ENCODE measurements around the gene IDUA.

Gene IDUA

DNA sequence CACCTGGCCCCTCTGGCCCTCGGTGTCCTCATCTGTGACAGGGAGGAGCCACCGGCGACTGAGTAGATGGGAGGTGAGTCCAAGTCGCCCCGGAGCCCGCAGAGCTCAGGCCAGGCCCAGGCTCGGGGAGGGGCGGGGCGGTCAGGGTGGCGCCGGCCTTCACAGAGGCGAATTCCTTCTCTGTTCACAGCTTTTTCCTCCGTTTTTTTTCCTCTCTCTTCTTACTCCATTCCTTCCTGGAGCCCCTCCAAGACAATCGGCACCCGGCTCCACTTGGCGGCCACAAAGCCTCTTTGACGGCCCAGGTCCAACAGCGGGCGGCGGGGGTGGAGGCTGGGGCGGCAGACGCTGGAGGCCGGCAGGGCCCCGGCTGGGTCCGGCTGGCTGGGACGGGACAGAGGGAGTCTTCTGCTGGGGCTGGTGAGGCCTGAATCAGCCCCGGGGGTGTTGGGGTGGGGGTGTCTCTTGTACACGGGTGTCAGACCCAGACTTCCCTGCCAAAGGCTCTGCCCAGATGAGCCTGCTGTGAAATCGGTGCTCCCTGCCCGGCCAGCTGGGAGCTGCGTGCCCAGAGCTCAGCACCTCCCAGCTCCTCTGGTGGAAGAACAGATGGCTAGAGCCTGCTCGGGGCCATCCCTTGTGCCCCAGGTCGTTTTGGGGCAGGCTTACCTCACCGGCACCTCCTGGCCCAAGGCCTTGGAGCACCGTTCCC, 47.2 kb downstream of the IDUA start:
- DNase-seq, result no peak

DNA sequence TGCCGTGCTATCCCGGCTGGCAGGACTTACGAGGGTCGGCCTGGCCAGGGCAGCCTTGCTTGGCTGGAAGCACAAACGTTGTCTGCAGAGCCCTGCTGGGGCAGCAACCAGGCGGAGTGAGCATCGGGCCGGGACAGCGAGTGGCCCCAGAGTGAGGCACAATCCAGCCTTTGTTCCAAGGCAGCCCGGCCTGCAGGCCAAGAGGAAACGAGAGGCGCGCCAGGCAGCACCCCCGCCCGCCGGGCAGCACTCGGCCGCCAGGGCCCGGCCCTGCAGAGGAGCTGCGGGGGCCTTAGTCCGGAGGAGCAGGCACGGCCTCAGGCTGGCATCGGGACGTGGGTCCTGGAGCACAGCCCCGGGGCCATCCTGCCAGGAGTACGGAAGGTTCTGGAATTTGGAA, 48.7 kb downstream of the IDUA start:
- no peak for DNase-seq

GRCh38 chr4:1036095-1036494, 49.3 kb downstream of the IDUA start:
- no peak for DNase-seq

DNA sequence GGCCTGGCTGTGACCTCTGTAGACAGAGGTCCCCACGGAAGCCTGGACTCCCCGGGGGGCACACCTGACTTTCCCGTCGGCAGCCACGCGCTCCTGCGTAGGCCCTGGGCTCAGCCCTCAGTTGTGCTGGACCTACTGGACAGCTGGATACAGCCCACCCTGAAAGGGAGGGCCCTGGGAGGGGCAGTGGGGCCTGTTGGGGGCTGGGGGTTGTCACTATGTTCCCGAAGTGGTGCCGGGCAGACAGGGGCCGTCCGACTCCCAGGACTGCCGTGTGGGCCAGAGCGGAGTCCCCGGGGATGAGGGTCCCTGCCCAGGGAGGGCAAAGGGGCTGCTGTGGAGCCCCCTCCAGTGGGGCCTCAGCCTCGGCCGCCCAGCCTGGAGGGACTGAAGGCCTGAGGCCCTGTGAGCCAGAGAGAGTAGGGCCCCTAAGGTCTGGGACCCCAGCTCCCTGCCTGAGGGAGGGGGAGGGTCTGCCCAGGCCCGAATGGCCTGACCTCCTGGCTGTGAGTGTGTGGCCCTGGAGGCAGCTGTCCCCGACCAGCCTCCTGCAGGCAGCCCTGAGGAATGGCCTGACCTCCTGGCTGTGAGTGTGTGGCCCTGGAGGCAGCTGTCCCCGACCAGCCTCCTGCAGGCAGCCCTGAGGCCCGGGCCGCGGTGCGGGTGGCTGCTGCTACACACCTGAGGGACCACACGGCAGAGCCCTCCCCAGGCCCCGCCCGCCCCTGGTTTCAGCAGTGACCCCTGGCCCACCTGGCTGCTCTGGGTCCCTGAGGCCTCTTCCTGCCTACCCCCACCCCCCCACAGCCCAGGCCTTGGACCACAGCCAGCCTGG, 50.3 kb downstream of the IDUA start:
- DNase-seq, result no peak

DNA sequence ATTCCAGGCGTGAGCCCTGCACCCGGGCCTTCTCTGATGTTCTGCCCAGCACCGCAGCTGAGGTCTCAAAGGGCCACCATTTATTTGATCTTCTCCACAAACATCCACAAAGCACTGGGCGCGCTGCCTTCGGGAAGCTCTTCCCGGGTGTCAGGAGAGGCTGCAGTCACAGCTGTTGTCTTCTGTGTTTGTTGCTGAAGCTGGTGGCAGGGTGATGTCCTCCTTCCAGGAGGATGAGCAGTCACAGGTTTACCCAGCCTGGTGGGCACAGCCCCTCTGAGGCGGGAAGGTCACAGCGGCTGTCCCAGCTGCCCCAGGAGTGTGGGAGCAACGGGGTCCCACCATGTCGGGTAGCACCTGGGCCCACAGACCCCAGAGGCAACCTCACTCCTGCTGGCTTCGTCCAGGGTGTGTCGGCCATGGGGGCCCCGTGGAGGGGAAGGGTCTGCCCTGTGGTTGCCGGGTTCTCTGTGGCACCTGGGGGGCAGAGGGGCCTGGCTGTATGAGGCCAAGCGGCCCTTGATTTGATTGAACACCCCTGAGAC, 52.2 kb downstream of the IDUA start:
- DNase-seq, result no peak

DNA sequence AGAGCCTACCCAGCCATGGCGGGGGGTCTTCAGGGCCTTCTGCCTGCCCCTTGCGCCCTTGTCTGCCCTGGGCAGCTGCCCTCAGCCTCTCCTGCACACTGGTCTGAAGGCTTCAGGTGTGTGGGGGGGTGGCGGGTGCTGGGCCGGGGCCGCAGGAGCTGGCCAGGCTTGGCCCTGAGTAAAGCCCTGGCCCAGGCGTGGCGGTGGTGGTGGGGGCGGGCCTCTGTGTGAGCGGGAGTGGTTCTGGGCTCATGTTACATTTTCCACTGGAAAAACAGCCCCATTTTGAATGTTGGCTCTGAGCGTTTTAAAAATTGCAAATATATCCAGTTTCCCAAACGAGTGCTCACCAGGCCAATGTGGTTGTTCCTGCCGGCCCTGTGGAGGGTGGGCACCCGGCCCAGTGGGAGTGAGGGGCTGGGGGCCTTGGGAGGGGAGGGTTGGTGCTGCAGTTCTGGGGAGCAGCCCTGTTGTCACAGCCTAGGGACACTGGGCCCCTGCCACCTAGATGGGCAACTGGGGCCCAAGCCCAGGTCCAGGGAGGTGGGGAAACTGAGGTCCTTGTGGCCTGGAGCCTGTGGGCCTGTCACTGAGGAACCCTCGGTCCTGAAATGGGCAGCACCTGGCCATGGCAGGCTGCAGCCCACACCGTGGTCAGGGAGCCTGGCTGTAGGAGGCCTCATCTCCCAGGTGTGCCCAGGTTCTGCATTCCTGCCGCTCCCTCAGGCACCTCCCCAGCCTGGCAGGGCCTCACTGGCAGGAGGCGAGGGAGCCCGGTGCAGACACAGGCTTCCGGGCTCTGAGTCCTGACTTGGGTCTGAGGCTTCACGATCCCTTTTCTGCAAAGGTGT, 52.9 kb downstream of the IDUA start:
- DNase-seq, result no peak

DNA sequence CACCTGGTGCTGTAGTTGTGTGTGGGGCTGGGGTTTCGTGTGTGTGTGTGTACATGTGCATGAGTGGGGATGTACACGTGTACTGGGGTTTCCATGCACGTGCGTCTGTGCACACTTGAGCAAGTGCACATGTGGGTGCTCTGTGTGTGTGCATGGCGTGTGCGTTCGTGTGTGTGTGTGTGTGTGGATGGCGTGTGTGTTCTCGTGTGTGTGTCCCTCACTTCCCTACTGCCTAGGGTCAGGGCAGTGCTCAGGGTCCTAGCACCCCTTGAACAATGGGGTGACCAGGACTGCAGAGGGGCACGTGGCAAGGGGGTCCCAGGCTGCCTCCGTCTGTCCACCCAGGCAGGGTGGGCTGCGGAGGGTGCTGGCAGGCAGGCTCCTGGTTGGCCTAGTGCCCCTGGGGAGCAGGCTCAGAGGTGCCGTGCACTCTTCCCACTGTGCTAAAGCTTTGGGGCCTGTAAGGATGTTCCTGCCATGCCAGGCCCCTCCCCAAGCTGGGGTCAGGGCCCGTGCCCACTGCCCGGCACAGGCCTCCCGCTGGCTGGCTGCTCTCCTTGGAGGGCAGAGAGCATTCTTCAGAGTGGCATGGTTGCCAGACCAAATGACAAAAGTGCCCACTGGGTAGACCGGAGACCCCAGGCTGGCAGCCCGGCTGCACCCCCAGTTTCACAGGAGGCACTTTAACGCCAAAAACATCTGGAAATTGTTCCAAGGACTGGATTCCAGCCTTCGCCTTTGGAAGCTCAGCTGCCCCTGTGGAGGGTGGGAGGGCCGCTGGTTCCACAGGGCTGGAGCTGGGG, 53.7 kb downstream of the IDUA start:
- DNase-seq, result no peak

- DNase-seq, result no peak
Measured at GRCh38 chr4:1041147-1041935, 54.5 kb downstream of the IDUA start.

- no peak for DNase-seq
Measured at GRCh38 chr4:1041936-1042330, 55.1 kb downstream of the IDUA start.

- no peak for DNase-seq
Measured at GRCh38 chr4:1042352-1043055, 55.7 kb downstream of the IDUA start.

GRCh38 chr4:1043162-1043561, 56.3 kb downstream of the IDUA start:
- DNase-seq, result no peak

GRCh38 chr4:1043651-1044468, 57.0 kb downstream of the IDUA start:
- no peak for DNase-seq

DNA sequence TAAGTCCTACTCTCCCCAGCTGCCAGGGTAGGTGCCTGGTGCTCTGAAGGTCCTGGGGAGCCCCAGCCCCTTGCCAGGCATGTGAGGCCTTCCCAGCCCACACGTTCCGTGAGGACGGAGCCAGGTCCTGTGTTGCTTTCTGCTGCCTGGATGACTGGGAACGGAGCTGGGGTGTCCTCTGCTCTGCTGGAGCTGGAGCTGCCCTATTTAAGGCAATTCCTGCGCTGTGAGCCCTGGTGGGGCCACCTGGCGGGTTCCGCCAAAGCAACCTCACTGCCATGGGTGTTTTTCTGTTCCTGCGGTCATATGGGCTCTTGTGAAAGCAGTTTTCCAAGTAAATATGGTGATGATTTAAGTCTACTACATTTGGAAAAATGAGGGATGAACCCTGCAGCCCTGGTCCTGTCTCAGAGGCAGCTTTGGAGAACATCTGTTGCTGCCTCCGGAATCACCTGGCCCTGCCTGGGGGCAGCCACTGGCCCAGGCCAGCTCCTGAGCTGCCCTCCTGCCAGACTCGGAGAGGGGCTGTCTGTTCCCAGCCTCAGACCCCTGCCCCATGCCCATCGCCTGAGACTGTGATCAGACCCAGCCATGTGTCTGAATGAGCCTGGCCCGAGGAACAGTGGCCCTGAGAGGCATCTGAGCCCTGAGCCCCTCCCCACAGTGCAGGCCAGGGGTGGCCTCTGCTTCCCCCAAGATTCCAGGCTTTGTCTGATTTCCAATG, 57.8 kb downstream of the IDUA start:
- DNase-seq, result no peak

DNA sequence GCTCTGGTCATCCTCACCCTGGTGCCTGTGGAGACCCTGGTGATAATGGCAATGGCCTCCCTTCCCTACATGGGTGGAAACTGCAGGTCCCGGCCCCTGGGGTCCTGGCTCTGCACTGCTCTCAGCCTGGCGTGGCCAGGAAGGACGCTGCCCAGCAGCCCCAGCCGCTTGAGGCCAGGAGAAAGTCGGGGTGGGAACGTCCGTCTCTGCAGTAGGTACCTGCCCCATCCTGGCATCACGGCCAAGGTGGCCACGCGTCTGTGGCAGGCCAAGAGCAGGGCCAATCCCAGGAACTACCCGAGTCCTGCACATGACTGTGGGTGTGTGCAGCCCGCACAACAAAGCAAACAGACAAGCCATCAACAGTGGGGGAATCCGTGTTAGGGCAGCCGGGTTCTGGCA, 58.4 kb downstream of the IDUA start:
- DNase-seq, result no peak

- no peak for DNase-seq
Measured at GRCh38 chr4:1045595-1046201, 58.9 kb downstream of the IDUA start.

- peak; percentile 24 for DNase-seq
Measured at GRCh38 chr4:1046581-1047011, 59.8 kb downstream of the IDUA start.

- no peak for DNase-seq
Measured at GRCh38 chr4:1047106-1047975, 60.5 kb downstream of the IDUA start.

Data from NCI-H82 (cell line).